Breast epithelium (tissue), 4 donors: ENCODE results near the gene USP2. TPM values are rescaled to one million over a fixed set of nuclear protein-coding genes. Genes with fewer than 3 reads are reported as not detected.

Source experiments
- DNase-seq, 2 donors: peaks; one replicate each; pipeline ENCODE4 v3.0.0-alpha.2; 2019; ENCODE audit warnings: low spot score in 2 of 2
- H3K27ac ChIP-seq, 2 donors: fragments of 200-600 bp; sonication (generic) in 1 of 2; one replicate each; pipeline ENCODE4 v1.5.1; 2016 to 2019; ENCODE audit warnings: mild to moderate bottlenecking in 1 of 2
- H3K27me3 ChIP-seq, 2 donors: fragments of 200-600 bp; sonication (generic) in 1 of 2; one replicate each; pipeline versions ENCODE4 v1.5.1 to v1.6.0; 2017 to 2019; ENCODE audit warnings: control low read depth in 1 of 2, mild to moderate bottlenecking in 1 of 2
- H3K36me3 ChIP-seq: fragments of 200-600 bp; one replicate; pipeline ENCODE4 v1.5.1; 2019
- H3K4me1 ChIP-seq, 2 donors: fragments of 200-600 bp; sonication (generic); one replicate each; pipeline ENCODE4 v1.5.1; 2016 to 2019; ENCODE audit warnings: control low read depth in 1 of 2
- H3K4me3 ChIP-seq, 3 donors: fragments of 200-600 bp; sonication (generic); 1 replicate in 2 of 3; 2 replicates in 1 of 3; pipeline ENCODE4 v1.5.1; 2016 to 2019; ENCODE audit warnings: mild to moderate bottlenecking in 3 of 3, moderate library complexity in 2 of 3
- H3K9me3 ChIP-seq, 2 donors: fragments of 200-600 bp; sonication (generic) in 1 of 2; one replicate each; pipeline ENCODE4 v1.5.1; 2016 to 2019; ENCODE audit warnings: control low read depth in 1 of 2
- POLR2A ChIP-seq: fragments of 450-650 bp; IDR thresholded peaks from one replicate; pipeline ENCODE4 v1.6.1; 2016; ENCODE audit warnings: antibody characterized with exemption, mild to moderate bottlenecking, moderate library complexity
- POLR2AphosphoS5 ChIP-seq, 3 donors: sonication (generic); formaldehyde crosslinking; IDR thresholded peaks; one replicate each; pipeline ENCODE4 v1.6.1; 2017; ENCODE audit warnings: antibody characterized with exemption in 3 of 3
- intact Hi-C: fragments of 100-400 bp; cut with DNase I; formaldehyde crosslinking; loops from one replicate; pipeline ENCODE4 v1.15.1; 2023; ENCODE audit warnings: low total_unique reads
- total RNA-seq, 3 donors: library from RNA; depleted of rRNA; stranded (reverse); fragments of >200 nt; gene quantifications; one replicate each; pipeline ENCODE4 v1.1.0, GENCODE V29; 2016
- TF ChIP-seq, protein P1 (sequence below), 3 donors: fragments of 450-650 bp; IDR thresholded peaks; one replicate each; pipeline ENCODE4 v1.5.1; 2016 to 2017; ENCODE audit warnings: antibody characterized with exemption in 3 of 3, mild to moderate bottlenecking in 3 of 3, moderate library complexity in 3 of 3

USP2 gene
- total RNA-seq, 3 donors from 2014 or later = 0.48 to 3.8 (median 2.0) TPM

DNA sequence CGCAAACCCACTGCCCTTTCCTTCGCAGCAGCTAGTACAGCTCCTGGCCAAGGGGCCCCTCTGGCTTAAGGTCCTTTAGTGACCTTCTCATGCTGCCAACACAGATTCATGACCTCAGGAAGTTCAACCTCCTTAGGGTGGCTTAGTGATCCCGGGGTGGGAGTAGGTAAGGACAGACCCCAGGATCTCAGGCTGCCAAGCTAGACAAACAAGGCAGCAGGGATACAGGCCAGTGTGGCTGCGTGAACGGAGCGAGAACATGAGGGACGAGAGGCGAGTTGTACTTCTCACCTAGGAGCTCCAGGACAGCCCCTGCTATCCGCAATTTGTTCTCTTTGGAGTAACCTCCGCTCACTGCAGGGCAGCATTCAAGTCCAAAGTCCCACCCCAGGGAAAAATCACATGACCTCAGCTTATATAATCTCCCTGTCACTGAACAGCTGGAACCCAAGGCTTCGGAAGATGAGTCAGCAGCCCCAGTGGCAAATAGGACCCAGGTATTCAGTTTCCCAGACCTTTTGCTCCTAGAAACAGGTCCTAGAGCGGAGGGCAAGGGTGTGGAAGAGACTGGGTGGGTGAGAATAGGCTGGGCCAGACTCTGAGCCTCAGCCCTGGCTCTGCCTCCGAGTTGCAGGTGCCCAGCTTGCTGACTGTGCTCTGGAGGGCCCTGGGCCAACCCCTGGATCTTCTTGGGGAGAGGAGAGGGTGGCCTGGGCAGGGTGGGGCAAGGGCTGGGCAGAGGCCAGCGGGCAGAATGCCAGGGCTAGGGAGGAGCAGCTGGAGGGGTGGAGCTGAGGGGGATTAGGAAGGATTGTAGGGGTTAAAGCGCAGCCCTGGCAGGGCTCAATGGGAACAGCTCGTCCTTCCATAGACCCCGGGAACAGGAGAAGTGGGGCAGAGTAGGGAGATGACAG lies 13.1 kb downstream of the USP2 start:
- Histone ChIP-seq H3K27me3 (no peaks in the 10 kb centered on the region), H3K36me3 (no peaks in the 10 kb centered on the region), H3K9me3 (no peaks in the 10 kb centered on the region), H3K4me3 (no peak overlapping the region), H3K4me1 (peaks cover 0 to 6% of the 10 kb centered on the region in 2 donors), H3K27ac (no peak overlapping the region)
- no peak for DNase-seq
- no peak for TF ChIP-seq POLR2A
- TF ChIP-seq, protein P1, sequence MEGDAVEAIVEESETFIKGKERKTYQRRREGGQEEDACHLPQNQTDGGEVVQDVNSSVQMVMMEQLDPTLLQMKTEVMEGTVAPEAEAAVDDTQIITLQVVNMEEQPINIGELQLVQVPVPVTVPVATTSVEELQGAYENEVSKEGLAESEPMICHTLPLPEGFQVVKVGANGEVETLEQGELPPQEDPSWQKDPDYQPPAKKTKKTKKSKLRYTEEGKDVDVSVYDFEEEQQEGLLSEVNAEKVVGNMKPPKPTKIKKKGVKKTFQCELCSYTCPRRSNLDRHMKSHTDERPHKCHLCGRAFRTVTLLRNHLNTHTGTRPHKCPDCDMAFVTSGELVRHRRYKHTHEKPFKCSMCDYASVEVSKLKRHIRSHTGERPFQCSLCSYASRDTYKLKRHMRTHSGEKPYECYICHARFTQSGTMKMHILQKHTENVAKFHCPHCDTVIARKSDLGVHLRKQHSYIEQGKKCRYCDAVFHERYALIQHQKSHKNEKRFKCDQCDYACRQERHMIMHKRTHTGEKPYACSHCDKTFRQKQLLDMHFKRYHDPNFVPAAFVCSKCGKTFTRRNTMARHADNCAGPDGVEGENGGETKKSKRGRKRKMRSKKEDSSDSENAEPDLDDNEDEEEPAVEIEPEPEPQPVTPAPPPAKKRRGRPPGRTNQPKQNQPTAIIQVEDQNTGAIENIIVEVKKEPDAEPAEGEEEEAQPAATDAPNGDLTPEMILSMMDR (IDR thresholded peaks at IDR 0.05) = no peak
- TF ChIP-seq POLR2AphosphoS5 (IDR thresholded peaks at IDR 0.05) = no peak
- intact Hi-C loops = no loop called here

DNA sequence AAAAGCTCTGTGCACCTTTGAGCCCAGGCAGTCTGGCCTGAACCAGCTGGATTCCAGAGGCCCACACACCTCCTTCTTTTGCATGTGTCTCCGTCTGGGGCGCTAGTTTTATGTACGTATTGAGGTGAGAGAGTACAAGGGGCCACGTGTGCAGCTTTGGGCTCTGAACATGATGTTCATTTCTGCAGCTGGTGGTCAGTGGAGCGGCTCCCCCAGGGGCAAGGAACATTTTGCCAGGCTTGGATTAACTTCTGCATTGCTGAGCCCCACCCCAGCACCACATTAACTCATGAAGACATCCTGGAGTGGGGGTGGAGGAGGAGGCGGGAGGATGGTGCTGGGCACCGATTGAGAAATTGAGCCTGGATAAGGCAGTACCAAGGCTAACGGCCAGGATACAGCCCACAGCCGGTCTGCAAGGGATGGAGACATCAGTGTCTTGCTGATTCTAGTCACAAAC lies 13.8 kb downstream of the USP2 start:
- Histone ChIP-seq H3K4me3 (no peak overlapping the region), H3K27me3 (no peaks in the 10 kb centered on the region), H3K4me1 (peaks cover 0 to 6% of the 10 kb centered on the region in 2 donors), H3K27ac (no peak overlapping the region), H3K36me3 (no peaks in the 10 kb centered on the region), H3K9me3 (no peaks in the 10 kb centered on the region)
- TF ChIP-seq, protein P1 (IDR thresholded peaks at IDR 0.05) = no peak
- TF ChIP-seq POLR2AphosphoS5 (IDR thresholded peaks at IDR 0.05) (no peak), POLR2A (no peak)
- intact Hi-C loops = no loop called here
- no peak for DNase-seq

DNA sequence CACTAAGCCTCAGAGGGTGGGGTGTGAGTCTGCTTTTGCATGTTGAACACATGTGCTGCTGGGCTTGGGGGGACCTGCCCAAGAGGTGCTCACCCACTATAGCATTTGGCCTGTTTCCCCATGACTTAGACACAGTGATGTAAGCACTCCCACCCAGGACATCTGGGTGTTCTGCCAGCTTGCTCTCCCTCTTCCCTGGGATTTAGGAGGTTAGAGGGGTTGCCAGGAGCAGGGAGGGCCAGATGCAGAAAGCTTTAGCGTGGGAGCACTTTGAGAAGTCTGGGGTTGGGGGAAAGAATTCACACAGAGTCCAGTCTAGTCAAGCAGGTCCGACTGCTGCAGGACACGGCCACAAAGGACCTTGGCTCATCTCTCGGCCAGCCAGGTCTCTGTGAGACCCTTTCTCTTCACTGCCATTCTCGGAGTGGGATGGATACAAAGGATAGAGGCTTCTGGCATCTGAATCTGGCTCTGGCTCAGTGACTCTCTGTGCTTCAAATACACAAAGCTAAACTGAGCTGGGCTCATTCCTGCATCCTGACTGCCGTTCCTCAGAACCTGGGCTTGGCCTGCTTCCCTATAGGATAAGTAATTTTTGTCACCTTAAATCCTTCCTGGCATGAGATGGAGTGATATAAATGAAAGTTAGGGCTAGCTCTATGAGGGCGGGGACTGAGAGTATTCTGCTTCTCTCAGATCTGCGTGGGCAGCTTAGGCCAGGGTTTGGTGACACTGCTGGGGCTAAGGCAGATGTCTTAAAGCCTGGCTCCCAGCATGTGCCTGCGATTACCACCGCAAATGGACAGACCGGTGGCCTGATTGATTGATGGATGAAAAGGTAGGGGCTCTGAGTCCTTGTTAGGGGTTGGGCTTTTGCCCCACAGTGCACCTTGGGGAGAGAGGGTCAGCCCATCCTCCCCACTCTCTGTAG lies 14.5 kb downstream of the USP2 start:
- no peaks in the 10 kb centered on the region for H3K9me3 ChIP-seq
- intact Hi-C loops = no loop called here
- H3K4me3 ChIP-seq = no peak overlapping the region
- TF ChIP-seq POLR2A (no peak), POLR2AphosphoS5 (IDR thresholded peaks at IDR 0.05) (no peak)
- TF ChIP-seq, protein P1 (IDR thresholded peaks at IDR 0.05) = no peak
- no peak overlapping the region for H3K27ac ChIP-seq
- peaks cover 0 to 6% of the 10 kb centered on the region in 2 donors for H3K4me1 ChIP-seq
- DNase-seq = no peak
- no peaks in the 10 kb centered on the region for H3K27me3 ChIP-seq
- H3K36me3 ChIP-seq = no peaks in the 10 kb centered on the region

DNA sequence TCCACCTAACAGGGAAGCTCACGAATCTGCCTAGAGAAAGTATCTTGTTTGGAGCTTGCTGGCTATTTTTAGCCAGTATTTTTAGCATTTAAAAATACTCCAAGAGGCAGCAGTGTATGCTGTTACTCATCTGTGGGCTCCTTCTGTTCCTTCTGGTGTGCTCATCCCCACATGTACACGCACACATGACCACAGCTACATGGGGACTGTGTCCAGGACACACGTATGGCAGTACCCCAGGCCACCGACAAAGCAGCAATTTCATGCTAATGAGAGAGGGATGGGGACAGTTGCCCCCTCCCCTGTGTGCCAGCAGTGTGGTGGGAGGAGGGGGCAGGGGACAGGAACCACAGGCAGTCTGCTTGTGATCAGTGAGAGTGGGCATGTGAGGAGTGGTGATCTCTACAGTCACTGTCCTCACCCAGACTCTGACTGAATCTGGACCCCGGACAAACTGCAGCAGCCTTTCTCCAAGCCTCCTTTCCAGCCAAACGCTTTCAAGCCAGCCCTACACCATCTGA lies 16.4 kb downstream of the USP2 start:
- no peak overlapping the region for H3K4me3 ChIP-seq

More for the DNA sequence above, 16.4 kb downstream of the USP2 start:
- no peak for DNase-seq
- peaks cover 0 to 10% of the 10 kb centered on the region in 2 donors for H3K4me1 ChIP-seq
- no peaks in the 10 kb centered on the region for H3K9me3 ChIP-seq
- H3K36me3 ChIP-seq = no peaks in the 10 kb centered on the region
- TF ChIP-seq POLR2AphosphoS5 (IDR thresholded peaks at IDR 0.05) (no peak), POLR2A (no peak)
- TF ChIP-seq, protein P1 (IDR thresholded peaks at IDR 0.05) = no peak
- peak overlapping the region in 1 of 2 donors; percentile 14 for H3K27ac ChIP-seq
- H3K27me3 ChIP-seq = no peaks in the 10 kb centered on the region
- intact Hi-C loops = no loop called here
